ENCODE measurements around the gene CDC42EP1. TPM values are rescaled to one million over a fixed set of nuclear protein-coding genes. Genes with fewer than 3 reads are reported as not detected.
"Not testable (repeated sequence)": the region's sequence is repeated elsewhere in the genome, so short reads cannot be mapped to it uniquely, and the experiment has no call there.

Gene CDC42EP1
- total RNA-seq, 1 donor from 2014 or later = 17.7 TPM

DNA sequence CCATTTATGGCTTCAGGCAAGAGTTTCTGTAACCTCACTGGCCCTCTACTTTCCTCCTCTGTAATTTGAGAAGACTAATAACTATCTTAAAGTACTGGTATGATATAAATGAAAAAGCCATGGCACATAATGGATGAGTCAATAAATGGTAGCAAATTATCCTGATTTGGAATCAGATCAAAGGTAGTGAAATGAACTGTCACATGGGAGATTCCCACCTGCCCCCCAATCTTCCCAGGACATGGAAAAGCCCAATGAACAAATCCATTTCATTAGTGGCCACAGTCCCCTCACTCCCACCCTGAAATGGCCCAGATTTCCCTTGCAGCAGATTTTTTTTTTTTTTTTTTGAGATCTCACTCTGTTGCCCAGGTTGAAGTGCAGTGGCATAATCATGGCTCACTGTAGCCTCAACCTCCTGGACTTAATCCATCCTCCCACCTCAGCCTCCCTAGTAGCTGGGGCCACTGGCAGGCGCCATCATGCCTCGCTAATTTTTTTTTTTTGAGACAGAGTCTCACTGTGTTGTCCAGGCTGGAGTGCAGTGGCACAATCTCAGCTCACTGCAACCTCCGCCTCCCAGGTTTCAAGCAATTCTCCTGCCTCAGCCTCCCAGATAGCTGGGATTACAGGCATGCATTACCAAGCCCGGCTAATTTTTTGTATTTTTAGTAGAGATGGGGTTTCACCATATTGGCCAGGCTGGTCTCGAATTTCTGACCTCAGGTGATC lies 42.4 kb downstream of the CDC42EP1 start:
- DNase-seq (ENCODE audit: missing footprints); intact Hi-C loops (cut with DNase I); ATAC-seq: not testable (repeated sequence)

DNA sequence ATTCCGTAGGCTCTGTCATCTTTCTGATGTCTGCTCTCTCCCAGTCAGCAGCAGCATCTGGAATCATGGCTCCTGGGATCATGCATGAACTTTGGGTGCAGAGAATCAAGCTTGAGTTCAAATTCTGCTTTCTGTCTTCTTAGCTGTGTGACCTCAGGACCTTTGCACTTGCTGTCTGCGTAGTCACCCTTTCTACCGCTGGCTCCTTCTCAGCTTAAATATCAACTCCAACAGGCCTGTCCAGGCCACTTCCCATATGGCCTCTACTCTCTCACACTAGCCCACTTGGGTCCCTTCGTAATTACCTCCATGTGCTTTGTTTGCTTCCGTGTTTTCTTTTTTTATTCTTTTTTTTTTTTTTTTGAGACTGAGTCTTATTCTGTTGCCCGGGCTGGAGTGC lies 43.8 kb downstream of the CDC42EP1 start:
- DNase-seq (ENCODE audit: missing footprints) = no peak
- no peak for ATAC-seq
- intact Hi-C loops (cut with DNase I) = no loop called here

DNA sequence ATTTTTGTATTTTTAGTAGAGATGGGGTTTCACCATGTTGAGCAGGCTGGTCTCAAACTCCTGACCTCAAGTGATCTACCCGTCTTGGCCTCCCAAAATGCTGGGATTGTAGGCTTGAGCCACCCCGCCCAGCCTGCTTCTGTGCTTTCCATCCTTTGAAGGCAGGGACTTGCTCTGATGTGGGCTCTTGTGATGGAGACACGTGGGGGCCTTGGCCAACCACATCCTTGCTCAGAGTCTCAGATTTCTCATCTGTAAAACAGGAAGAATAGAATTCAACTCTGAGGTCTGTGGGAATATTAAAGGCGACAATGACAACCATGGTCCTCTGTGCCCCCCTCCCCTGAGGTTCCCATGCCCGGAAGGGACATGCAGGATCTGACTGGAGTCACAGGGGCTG lies 44.6 kb downstream of the CDC42EP1 start:
- intact Hi-C loops (cut with DNase I) = no loop called here
- ATAC-seq (no peak), DNase-seq (ENCODE audit: missing footprints) (no peak)

DNA sequence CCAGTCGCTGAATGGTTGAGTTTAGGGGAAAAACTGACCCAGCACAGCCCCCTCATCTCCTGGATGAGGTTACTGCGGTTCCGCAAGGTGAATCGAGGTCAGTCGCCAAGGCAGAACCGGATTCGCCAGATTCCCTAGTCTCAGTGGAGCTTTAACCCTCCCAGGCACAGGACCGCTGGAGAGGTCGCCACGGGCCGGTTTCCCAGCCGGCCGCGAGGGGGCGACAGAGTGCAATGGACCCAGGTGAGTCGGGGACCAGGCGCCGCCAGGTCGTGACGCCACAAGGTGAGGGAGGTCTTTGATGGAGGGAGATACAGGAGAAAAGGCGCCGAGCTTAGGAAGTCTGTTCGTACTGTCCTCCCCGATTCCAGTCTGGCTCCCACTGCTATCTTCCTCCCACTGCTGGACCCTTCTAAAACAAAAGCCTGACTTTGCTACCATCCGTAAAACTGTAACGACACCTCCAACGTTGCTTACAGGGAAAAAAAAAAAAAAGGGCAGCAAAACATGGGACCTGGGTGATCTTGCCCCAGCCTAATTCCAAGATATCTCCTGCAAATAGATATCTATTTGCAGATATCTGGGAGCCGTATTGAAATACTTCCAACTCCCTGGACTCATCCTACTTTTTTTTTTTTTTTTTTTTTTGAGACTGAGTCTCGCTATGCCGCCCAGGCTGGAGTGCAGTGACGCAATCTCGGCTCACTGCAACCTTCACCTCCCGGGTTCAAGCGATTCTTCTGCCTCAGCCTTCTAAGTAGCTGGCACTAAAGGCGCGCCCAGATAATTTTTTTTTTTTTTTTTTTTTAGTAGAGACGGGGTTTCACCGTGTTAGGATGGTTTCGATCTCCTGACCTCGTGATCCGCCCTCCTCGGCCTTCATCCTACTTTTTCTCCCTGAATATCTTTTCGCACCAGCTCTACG lies 47.0 kb downstream of the CDC42EP1 start:
- DNase-seq (ENCODE audit: missing footprints) (peak; percentile 93), ATAC-seq (no peak)
- intact Hi-C loops (cut with DNase I) = no loop called here

DNA sequence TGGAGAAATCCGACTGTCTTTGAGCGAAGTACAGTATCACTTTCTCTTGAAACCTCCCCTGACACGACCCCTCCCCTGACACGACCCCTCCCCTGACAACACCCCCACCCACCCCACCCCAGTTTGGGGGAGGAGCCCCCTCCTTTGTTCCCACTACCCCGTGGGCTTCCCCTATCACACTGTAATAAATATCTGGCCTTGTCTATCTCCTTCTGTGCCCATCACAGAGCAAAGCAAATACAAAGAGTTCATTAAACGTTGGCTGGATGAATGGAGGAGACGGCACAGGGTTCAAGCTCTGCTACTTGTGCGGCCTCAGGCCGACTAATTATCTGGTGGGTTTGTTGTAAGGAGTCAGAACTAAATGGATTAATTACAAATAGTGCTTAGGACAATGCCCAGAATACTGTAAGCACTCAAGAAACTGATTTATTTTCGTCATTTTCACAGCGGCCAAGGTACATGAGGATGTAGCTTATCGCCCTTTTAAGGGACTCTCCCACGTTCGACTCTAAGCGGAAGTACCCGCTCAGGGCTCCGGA lies 47.7 kb downstream of the CDC42EP1 start:
- ATAC-seq (no peak), DNase-seq (ENCODE audit: missing footprints) (no peak)
- intact Hi-C loops (cut with DNase I) = no loop called here

DNA sequence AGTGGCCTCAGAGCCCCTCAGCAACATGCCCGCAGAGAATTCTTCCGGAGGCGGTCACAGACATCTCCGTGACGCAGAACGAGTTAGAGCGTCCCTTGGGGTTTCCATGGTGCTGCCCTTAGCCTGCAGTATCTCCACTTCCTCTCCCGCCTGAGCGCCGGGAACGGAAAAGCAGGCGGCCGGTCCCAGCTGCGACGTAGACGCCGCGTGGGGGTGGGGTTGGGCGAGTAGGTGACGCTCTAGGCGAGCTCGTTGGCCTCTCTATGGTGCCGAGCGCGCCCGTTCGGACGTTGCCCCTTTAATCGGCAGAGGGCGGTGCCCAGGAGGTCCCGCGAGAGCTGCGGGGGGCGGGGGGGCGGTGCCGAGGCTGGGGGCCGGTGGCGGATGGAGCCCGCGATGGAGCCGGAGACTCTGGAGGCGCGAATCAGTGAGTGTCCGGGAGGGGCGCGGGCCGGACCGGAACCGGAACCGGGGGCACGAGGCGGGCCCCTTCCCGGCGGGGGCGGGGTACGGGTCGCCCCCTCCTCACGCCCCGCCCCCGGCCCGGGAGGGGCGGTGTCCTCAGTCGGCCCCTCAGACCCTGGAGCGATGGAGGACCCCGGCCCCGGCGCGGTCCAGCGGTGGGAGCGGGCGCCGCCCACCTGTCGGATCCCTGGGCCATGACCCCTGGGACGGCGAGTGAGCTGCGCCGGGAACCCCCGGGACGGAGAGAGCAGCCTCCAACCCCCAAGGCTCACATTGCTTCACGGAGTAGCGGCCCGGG lies 48.4 kb downstream of the CDC42EP1 start, which contains the start of gene GGA1:
Gene GGA1 (plus strand): TSS at position 358 of the 763 bp plus-strand sequence. CDS start 27 bp downstream, at position 385.
- intact Hi-C loops (cut with DNase I) = no loop called here
- DNase-seq (ENCODE audit: missing footprints) (peak; percentile 98), ATAC-seq (peak; percentile 94)

DNA sequence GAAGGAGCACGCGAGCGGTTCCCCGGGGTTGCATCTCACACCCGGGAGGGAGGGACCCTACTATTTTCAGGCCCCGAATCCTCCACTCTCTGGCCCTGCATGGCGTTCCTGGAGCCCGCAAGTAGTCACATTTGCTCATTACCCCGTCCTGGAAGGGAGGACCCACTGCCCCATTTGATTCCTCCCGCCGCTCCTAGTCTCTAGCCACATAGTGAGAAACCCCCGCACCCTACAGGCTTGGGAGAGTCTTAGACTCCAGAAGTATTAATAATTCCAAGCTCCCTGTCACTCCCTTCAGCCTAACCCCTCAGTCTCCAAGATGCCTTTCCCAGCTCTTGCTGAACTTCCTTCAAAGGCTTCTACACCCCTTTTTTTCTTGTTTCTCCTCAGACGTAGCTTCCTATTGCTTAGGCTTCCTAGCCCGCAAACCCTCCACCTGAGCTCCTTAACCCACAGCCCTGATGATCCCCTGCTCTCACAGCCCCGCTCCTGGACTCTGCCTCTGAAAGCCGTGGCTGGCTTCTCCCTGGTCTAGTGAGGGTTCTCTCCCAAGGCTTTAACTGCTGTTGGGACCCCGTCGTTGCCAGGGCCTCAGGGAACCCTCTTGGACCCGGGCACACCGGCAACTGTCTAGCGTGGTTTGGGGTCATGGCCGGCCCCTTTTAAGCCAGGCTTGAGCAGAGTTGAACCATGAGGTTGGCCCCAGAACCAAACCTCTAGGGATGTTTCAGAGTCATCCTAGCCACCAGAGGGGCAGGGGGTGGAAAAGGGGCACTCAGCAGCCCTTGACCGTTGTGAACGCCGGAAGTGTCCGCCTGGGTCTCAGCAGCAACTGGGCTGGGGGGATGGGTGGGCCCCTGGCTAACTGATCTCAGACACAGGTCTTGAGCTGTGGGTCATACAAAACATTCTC lies 49.2 kb downstream of the CDC42EP1 start:
- no peak for DNase-seq (ENCODE audit: missing footprints)
- intact Hi-C loops (cut with DNase I) = no loop called here
- ATAC-seq = no peak

DNA sequence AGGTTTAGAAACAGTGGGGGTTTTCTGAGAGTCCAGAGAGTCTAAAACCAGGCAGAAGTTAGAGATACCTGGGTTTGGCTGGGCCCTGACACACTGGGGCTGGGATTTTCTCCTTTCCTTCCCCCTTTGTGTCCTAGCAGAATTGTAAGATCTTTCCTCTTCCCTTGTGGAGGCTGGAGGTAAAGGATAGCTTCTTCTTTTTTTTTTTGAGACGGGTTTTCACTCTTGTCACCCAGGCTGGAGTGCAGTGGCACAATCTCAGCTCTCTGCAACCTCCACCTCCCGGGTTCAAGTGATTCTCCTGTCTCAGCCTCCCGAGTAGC lies 49.8 kb downstream of the CDC42EP1 start:
- ATAC-seq; DNase-seq (ENCODE audit: missing footprints); intact Hi-C loops (cut with DNase I): not testable (repeated sequence)

DNA sequence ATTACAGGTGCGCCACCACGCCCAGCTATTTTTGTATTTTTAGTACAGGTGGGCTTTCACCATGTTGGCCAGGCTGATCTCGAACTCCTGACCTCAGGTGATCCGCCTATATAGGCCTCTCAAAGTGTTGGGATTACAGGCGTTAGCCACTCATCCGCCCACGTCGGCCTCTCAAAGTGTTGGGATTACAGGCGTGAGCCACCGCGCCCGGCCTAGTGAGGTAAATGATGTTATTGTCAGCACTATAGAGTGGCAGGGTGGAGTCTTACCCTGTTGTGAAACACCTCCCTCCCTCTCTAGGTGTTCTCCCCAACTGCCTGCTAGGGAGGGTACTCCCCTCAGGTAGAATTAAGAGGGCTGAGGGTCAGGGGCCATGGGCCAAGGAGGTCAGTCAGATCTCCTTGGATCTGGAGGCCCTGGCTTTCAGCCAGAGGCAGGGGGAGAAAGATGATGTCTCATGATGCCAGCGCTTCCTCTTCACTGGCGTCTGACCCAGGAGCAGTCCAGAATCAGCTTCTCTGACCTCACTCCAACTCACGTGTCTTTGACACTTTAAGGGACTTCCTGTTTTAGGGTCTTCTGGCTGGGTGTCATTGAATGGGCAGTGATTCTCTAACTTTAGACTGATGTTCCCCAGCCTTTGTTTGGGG lies 50.3 kb downstream of the CDC42EP1 start:
- intact Hi-C loops (cut with DNase I) = no loop called here
- no peak for ATAC-seq
- no peak for DNase-seq (ENCODE audit: missing footprints)

DNA sequence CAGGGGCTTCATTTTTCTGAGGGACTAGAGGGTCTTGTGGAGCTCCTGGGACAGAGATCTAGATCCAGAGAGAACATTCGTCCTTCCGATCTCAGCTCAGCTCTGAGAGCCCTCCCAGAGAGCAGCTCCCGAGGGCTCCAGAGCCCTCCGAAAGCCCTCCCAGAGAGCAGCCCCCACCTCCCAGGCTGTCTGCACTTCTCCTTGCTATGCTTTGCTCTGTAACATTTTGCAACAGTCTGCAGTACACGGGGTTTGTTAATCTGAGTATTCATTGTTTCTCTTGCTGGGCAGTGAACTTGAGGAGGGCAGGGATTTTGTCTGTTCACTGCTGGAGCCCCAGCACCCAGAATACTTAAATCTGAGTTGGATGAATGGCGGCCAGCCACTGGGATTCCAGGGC lies 50.9 kb downstream of the CDC42EP1 start:
- intact Hi-C loops (cut with DNase I) = no loop called here
- DNase-seq (ENCODE audit: missing footprints) (no peak), ATAC-seq (no peak)

DNA sequence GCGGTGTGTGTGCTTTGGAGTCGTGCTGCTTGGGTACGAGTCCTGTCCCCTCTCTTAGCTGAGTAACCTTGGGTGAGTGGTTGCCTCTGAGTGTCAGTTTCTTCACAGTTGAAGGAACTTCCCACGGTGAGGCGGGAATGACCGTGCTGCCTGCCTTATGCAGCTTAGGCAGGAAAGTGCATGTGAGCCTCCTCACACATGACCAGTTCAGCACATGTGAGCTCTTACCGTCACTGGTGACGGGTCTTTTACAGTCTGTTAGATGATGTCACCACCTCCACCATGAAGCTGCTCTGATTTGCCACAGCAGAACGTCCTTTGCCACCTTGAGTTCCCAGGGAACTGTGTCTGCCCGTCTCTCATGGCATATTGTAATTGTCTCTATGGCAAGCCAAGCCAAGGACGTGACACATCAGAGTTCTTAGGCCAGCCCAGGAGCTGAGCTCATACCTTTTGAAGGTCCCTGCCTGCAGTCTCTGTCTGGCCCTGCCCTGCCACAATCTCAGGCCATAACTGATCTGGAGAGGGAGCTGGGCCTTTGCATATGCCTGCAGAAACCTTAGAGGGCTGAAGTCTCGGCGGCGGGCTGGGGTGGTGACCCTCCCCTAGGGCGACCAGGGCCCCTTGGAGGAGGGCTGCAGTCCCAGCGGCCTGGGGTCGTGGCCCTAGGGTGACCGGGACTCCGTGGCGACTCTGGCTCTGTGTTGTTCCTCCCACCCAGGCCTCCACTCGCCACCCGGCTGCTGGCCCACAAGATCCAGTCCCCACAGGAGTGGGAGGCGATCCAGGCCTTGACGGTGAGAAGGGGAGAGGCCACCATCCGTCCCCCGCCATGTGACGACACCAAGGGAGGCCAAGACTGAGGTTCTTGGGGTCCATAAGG lies 56.2 kb downstream of the CDC42EP1 start:
- intact Hi-C loops (cut with DNase I) = no loop called here

DNA sequence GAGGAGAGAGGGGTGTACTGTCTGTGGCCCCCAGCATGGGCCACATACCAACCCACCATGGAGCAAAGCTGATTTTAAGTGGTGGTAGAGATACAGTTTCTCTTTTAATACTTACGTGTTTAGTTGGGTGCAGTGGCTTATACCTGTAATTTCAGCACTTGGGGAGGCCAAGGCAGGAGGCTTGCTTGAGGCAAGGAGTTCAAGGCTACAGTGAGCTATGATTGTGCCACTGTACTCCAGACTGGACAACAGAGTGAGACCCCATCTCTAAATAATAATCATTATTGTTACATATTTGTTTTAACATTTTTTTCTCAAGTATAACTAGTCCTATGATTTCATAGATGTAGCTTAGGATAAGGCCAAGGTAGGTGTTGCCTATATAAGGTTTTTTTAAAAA lies 57.2 kb downstream of the CDC42EP1 start:
- intact Hi-C loops (cut with DNase I) = no loop called here
- DNase-seq (ENCODE audit: missing footprints) = no peak
- ATAC-seq = no peak

More for the DNA sequence above, 56.2 kb downstream of the CDC42EP1 start:
- no peak for DNase-seq (ENCODE audit: missing footprints)
- no peak for ATAC-seq

DNA sequence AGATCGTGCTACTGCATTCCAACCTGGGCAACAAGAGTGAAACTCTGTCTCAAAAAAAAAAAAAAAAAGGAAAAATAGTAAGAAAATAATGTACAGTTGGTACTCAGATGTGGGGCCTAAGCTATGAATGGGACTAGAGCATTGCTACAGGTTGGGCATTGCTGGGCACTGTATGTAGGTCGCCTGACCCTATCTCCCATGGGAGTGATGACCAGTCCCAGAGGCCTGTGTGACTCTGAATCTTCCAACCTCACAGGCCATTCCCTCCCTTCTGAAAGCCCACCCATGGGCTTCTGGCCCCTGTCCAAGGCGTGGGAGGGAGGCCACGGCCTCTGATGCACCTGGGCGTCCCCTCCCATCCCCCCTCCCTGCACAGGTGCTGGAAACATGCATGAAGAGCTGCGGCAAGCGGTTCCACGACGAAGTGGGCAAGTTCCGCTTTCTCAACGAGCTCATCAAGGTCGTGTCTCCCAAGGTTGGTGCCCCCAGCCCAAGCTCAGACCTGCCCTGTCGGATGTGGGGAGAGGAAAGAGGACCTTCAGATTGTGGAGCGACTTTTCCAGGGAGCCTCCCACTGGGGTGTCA lies 57.9 kb downstream of the CDC42EP1 start:
- intact Hi-C loops (cut with DNase I) = no loop called here
- ATAC-seq (no peak), DNase-seq (ENCODE audit: missing footprints) (no peak)

DNA sequence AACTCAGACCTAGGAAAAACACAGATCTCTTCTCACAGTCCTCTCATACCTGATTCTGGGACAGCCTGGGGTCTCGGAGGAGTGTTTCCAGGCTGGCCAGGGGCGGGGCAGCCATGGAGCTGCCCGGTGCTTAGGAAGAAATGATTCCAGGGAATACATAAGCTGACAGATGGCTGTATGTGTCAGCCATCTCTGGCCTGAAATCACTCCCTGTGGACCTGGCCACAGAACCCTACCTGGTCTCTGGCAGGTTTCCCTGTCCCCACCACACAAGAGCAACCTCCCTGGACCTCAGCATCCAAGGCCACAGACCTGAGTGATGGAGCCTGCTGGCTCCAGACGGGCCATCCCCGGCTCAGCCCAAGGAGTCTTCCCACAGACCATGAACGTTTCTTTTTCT lies 58.4 kb downstream of the CDC42EP1 start:
- ATAC-seq = no peak
- intact Hi-C loops (cut with DNase I) = no loop called here

More for the DNA sequence above, 58.4 kb downstream of the CDC42EP1 start:
- no peak for DNase-seq (ENCODE audit: missing footprints)

Measured in Right ventricle myocardium inferior (tissue), 1 donor.